Measurements from ENCODE around the gene CCSER1.

Gene CCSER1

GRCh38 chr4:90128961-90129495 lies 1.8 kb downstream of the CCSER1 start:
- DNase-seq (ENCODE audit: low spot score): peak; percentile 15

- DNase-seq (ENCODE audit: low spot score): no peak
Measured at GRCh38 chr4:90130076-90130475, 2.9 kb downstream of the CCSER1 start.

GRCh38 chr4:90137555-90137954 lies 10.4 kb downstream of the CCSER1 start:
- DNase-seq (ENCODE audit: low spot score): peak; percentile 29

- DNase-seq (ENCODE audit: low spot score): no peak
Measured at GRCh38 chr4:90142081-90142480, 14.9 kb downstream of the CCSER1 start.

GRCh38 chr4:90145319-90145718 lies 18.1 kb downstream of the CCSER1 start:
- DNase-seq (ENCODE audit: low spot score): no peak

GRCh38 chr4:90146306-90146705 lies 19.1 kb downstream of the CCSER1 start:
- no peak for DNase-seq (ENCODE audit: low spot score)

GRCh38 chr4:90148574-90149148 lies 21.5 kb downstream of the CCSER1 start:
- no peak for DNase-seq (ENCODE audit: low spot score)

GRCh38 chr4:90152024-90152423 lies 24.8 kb downstream of the CCSER1 start:
- DNase-seq (ENCODE audit: low spot score): no peak

- peak; percentile 85 for DNase-seq (ENCODE audit: low spot score)
Measured at GRCh38 chr4:90159193-90159592, 32.0 kb downstream of the CCSER1 start.

- no peak for DNase-seq (ENCODE audit: low spot score)
Measured at GRCh38 chr4:90160044-90160443, 32.9 kb downstream of the CCSER1 start.

- DNase-seq (ENCODE audit: low spot score): no peak
Measured at GRCh38 chr4:90162566-90162965, 35.4 kb downstream of the CCSER1 start.

- no peak for DNase-seq (ENCODE audit: low spot score)
Measured at GRCh38 chr4:90163872-90164271, 36.7 kb downstream of the CCSER1 start.

GRCh38 chr4:90165883-90166282 lies 38.7 kb downstream of the CCSER1 start:
- DNase-seq (ENCODE audit: low spot score): no peak

- DNase-seq (ENCODE audit: low spot score): no peak
Measured at GRCh38 chr4:90171491-90171890, 44.3 kb downstream of the CCSER1 start.

GRCh38 chr4:90174621-90175023 lies 47.4 kb downstream of the CCSER1 start:
- peak; percentile 88 for DNase-seq (ENCODE audit: low spot score)

GRCh38 chr4:90181644-90182043 lies 54.5 kb downstream of the CCSER1 start:
- DNase-seq (ENCODE audit: low spot score): peak; percentile 26

- DNase-seq (ENCODE audit: low spot score): no peak
Measured at GRCh38 chr4:90183254-90183653, 56.1 kb downstream of the CCSER1 start.

- DNase-seq (ENCODE audit: low spot score): peak; percentile 2
Measured at GRCh38 chr4:90184560-90184959, 57.4 kb downstream of the CCSER1 start.

GRCh38 chr4:90185416-90185815 lies 58.2 kb downstream of the CCSER1 start:
- no peak for DNase-seq (ENCODE audit: low spot score)

GRCh38 chr4:90186229-90186628 lies 59.0 kb downstream of the CCSER1 start:
- DNase-seq (ENCODE audit: low spot score): no peak

- no peak for DNase-seq (ENCODE audit: low spot score)
Measured at GRCh38 chr4:90187148-90187884, 60.1 kb downstream of the CCSER1 start.

- DNase-seq (ENCODE audit: low spot score): no peak
Measured at GRCh38 chr4:90189178-90189577, 62.0 kb downstream of the CCSER1 start.

GRCh38 chr4:90189946-90190345 lies 62.8 kb downstream of the CCSER1 start:
- no peak for DNase-seq (ENCODE audit: low spot score)

GRCh38 chr4:90190525-90190924 lies 63.3 kb downstream of the CCSER1 start:
- no peak for DNase-seq (ENCODE audit: low spot score)

Measured in kidney tubule cell (primary cell).